HG02642 (cell line): Measurements from ENCODE around the gene CNEP1R1.
"Not testable (repeated sequence)": the region's sequence is repeated elsewhere in the genome, so short reads cannot be mapped to it uniquely, and the experiment has no call there.

Source experiments
- ATAC-seq: cut with Tn5 transposase; IDR thresholded peaks from one replicate; pipeline ENCODE4 v1.9.1; 2021; ENCODE audit warnings: mild to moderate bottlenecking; ENCODE audit not compliant: unreplicated experiment, poor library complexity

CNEP1R1 gene

DNA sequence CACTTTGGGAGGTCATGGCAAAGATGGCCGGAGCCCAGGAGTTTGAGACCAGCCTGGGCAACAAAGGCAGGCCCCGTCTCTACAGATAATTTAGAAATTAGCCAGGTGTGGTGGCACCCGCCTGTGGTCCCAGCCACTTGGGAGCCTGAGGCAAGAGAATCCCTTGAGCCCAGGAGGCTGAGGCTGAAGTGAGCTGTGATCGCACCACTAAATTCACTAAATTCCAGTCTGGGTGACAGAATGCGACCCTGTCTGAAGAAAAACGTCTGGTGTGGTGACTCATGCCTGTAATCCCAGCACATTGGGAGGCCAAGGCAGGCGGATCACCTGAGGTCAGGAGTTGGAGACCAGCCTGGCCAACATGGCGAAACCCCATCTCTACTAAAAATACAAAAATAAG is 10.8 kb upstream of the CNEP1R1 start:
- not testable (repeated sequence) for ATAC-seq

DNA sequence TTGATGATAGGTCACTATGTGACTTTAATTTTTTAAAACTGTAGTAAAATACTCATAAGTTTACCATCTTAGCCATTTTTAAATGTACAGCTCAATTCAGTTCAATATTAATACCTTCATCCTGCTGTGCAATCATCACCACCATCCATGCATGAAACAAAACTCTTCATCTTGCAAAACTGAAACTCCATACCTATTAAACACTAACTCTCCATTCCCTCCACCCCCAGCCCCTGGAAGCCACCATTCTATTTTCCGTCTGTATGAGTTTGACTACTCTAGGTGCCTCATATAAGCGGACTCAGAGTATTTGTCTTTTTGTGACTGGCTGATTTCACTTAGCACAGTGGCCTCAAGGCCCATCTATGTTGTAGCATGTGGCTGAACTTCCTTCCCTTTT is 9.4 kb upstream of the CNEP1R1 start:
- no peak for ATAC-seq

DNA sequence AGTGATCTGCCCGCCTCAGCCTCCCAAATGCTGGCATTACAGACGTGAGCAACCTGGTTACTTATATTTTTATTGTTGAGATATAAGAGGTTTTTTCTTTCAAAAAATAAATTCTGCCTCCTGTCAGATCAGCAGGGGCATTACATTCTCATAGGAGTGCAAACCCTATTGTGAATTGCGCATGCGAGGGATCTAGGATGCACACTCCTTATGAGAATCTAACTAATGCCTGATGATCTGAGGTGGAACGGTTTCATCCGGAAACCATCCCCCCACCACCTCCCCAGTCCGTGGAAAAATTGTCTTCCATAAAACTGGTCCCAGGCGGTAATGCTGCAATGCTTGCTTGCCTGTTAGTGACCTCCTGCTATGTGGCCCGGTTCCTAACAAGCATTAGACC is 7.5 kb upstream of the CNEP1R1 start:
- ATAC-seq = no peak

DNA sequence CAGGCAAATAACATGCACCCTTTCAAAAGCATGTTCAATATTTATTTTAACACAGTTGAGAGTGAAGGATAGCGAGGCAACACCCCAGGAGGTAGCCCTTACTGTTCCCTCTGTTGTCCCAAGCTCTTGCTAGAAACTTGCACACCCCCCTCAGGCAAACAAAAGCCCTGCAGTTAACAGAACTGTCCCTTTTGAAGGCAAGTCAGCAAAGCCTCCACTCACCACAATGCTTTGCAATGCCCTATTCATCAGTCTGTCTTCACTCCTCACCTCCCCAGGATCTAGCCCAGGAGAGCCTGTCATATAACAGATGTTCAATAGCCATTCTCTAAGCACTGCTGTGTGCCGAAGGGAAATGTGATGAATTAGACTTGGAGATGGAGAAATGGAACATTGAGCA is 3.5 kb upstream of the CNEP1R1 start:
- ATAC-seq = no peak

DNA sequence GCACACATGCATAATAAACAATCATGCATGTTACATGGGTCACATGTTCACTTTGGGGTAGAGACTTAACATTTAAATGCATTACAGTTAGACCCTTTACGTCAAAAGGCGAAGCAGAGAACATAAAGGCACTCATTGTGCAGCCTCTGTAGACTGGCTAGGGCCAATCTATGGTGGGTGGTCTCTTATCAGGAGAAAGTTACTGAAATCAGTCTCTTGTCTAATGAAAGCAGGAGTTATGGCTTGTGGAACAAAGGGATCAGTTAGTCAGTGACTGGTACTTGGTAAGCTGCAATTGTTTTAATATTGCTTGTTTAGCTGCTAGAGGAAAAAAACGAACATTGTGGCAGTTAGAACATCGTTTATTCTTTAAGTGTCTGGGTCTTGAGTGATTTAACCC is 1.4 kb upstream of the CNEP1R1 start:
- no peak for ATAC-seq

DNA sequence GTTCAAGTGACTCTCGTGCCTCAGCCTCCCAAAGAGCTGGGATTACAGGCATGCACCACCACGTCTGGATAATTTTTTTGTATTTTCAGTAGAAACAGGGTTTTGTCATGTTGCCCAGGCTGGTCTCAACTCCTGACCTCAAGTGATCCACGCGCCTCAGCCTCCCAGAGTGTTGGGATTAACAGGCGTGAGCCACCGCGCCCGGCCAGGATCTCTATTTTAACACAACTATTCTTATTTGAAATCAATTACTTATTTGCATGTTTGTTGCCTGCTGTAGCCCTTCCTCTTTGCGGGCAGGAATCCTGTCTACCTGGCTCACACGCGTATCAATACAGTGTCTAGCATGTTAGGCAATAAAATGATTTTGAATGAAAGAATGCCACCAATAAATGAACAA is 818 bp upstream of the CNEP1R1 start:
- no peak for ATAC-seq

DNA sequence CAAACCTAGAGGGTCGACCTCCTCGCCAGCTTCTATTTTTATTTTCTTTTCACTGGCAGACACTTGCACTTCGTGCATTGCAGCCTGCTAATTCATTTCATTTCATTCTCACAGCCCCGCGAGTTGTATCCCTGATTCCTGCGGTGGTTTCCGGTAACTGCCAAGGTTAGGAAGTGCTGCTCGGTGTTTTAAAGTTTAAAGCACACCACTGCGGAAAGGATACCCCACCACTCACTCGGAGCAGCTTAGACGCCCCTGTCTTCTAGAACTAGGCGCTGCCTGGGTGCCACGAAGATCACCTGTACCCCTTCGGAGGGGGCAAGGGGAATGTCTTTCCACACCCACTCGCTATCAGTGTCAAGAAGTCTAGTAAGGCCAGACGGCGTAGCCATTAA is 509 bp downstream of the CNEP1R1 start:
- ATAC-seq = peak; percentile 7

DNA sequence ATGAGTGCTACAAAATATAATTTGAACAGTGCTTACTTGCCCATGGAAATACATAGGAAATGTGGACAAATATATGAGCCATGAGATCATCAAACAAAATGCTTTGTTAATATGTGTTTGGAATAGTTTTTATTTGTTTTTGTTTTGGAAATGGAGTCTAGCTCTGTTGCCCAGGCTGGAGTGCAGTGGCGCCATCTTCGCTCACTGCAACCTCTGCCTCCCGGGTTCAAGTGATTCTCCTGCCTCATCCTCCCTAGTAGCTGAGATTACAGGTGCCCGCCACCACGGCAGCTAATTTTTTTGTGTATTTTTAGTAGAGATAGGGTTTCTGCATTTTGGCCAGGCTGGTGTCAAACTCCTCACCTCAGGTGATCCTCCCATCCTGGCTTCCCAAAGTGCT is 2.8 kb downstream of the CNEP1R1 start:
- ATAC-seq = no peak

DNA sequence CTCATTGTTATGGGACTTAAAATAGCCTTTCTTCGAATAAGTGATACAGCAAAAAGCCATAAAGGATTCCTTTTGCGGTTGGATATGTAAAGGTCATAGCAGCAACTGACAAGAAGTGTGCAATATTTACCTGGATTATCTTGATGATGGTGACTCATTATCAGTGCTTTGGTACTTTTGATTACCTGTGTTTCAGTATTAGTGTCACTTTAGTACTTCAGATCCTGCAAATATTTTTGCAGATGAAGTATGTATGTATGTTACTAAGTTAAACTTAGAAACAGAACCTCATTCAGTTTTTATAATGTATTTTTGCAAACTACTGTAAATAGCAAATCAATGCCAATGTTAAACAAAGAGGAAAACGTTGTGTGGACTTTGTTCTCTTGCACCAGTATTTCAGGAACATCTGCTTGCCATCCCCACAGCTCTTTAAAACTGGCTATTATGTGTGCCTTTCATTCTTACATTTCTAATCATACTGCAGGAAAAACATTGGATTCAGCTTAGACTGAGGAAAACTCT is 10.5 kb downstream of the CNEP1R1 start:
- ATAC-seq = no peak

DNA sequence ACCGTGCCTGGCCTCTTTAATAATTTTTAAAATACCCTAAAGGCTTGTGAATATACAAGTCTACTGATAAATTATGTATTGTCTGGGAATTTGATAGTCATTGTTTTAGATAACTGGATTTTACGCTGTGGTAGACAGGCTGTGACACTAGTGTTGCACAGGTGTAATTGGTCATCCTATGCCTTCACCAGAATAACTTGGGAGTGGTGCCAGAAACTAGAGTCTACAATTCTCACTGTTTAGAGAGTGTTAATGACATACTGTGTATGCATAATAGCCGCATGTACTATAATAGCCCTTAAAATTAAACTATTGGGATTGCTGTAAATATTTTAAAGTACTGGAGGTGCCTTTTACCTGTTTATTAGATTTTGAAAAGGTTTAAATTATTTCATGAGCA is 11.4 kb downstream of the CNEP1R1 start:
- no peak for ATAC-seq

DNA sequence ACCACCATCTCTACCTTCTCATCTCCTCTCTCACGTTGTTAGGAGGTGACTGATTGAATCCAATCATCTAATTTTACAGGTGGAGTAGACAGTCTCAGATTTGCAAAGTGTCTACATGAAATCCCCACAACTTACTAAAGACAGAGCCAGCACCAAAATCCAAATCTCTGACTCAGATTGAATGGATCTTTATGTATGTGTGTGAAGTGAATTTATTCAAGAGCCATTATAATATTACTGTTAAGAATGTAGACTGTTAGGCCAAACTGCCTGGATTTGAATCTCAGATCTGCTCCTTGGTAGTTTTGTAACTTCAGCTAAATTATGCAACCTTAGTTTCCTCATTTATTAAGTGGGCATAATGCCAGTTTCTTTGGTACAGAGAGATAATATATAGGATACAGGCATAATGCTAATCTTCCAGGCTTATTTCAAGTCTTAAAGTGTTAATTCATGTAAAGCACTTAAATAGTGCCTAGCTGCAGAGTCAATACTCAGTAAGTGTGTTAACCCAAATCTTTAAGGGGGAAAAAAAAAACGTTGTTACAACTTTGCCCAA is 12.7 kb downstream of the CNEP1R1 start:
- ATAC-seq = no peak

DNA sequence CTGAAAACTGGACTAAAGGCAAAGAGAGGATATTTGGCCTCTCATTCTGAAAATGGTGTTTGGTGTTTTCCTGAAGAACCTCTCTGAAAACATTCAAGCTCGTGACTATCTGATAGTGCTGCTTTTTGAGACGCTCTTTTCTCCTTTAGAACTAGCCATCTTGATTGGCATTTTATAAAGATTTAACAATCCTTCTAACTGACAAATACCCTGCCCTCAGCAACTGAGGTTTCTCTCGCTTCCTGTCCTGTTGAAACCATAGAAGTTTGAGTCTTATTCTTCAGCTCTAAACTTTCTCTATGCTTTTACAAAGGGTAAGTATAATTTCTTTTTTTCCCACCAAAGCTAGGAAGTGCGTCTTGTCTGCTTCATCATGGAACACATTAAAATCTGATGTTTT is 13.3 kb downstream of the CNEP1R1 start:
- ATAC-seq = no peak

DNA sequence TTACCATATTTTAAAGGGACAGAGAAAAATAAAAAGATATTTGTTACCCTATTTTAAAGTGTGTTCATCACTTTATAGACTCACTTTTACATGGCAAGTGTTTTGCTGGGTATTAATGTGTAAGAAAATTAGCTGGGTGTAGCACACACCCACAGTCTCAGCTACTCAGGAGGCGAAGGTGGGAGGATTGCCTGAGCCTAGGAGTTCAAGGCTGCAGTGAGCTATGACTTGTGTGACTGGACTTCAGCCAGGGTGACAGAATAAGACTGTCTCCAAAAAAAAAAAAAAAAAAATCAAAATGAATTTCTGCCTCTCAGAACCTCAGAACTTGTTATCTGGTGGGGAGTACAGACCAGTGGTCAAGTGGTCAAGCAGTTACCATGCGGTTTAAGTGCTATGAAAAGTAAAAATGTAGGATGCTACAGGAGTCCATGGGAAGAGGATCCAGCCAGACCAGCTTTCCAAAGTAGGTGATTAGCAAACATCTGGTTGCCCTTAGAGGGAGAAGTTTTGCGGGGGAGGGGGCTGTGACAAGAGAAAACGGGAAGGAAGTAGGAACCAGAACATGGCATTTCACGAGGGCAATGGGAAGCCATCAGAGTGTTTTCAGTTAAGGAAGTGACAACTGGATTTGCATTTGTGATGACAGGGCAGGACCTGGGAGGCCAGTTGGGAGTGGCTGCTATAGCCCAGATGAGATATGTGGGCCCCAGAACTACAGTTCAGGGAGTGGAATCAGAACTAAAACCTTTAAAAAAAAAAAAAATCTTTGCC is 13.9 kb downstream of the CNEP1R1 start:
- no peak for ATAC-seq

DNA sequence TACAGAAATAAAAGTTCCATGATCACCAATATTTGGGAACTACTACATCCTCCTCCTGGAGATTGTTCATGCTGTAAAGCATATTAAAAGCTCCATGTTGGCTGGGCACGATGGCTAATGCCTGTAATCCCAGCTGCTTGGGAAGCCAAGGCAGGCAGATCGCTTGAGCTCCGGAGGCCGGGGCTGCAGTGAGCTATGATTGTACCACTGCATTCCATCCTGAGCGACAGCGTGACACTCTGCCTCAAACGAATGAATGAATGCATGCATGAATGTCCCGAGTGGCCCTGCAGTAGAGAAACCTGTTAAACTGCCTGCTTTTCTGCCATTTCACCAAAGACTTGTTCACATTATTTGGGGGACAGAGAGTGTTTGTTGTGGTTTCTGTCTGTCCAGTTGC is 15.0 kb downstream of the CNEP1R1 start:
- no peak for ATAC-seq

DNA sequence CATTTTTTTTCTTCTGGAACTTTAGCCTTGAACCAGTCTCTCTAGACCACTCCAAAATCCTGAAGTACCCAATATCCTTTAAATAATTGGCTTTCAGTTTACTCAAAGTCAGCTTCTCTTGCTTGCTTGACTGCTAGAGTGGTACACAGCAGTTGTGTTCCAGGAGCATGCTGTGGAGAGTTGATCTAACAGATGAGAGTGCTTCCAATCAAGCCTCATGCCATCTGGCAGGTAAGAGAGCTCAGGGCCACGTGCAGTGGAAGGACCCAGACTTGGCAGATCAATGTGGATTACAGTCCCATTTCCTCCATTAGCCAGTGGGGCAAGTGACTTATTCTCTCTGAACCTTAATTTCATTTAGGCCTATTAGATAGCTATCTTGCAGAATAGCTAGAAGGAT is 15.7 kb downstream of the CNEP1R1 start:
- ATAC-seq = no peak

DNA sequence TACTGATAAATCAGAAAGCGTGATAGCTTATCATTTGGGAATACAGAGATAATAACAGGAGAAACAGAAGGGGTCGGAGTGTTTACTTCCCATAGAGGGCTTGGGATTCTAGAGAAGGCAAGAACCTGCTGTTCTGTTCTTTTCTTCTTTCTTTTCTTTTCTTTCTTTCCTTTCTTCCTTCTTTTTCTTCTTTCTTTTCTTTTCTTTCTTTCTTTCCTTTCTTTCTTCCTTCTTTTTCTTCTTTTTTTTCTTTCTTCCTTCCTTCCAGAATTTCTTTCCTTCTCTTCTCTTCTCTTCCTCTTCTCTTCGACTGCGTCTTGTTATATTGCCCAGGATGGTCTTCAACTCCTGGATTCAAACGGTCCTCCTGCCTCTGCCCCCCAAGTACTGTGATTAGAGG is 18.3 kb downstream of the CNEP1R1 start:
- ATAC-seq = no peak

DNA sequence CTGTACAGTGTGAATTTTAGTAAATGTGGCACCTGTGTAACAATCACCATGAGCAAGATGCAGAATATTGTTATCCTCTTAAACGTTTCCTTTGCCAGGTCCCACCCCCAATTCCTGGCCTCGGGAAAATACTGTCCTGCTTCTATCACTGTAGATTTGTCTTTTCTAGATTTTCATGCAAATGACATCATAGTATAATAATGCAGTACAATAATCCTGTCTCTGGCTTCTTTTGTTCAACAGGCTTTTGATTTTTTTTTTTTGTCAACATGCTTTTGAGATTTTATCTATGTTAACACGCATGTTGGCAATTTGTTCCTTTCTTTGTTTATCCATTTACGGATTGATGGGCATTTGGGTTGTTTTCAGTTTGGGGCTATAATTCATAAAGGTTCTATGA is 20.4 kb downstream of the CNEP1R1 start:
- ATAC-seq = no peak

DNA sequence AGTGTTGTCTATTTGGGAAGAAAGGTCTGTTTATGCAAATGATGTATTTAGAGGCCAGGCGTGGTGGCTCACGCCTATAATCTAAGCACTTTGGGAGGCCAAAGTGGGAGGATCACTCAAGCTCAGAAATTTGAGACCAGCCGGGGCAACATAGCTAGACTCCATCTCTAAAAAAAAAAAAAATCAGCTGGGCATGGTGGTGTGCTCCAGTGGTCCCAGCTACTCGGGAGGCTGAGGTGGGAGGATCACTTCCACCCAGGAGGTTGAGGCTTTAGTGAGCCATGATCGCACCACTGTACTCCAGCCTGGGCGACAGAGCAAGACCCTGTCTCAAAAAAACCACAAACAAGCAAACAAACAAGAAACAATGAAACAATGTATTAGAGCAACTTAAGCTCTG is 21.8 kb downstream of the CNEP1R1 start:
- ATAC-seq = no peak

DNA sequence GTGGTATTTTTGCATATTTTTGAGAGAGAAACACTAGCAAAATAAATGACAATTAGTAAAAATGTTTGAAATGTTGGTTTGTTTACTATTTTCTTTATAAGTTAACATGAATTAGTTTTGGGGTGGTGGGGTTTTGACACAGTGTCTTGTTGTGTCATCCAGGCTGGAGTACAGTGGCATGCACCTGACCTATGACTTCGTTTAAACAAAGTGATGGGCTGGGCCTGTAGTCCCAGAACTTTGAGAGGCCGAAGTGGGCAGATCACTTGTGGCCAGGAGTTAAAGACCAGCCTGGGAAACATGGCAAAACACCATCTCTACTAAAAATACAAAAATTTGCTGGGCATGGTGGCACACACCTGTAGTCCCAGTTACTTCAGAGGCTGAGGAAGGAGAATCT is 22.8 kb downstream of the CNEP1R1 start:
- no peak for ATAC-seq

DNA sequence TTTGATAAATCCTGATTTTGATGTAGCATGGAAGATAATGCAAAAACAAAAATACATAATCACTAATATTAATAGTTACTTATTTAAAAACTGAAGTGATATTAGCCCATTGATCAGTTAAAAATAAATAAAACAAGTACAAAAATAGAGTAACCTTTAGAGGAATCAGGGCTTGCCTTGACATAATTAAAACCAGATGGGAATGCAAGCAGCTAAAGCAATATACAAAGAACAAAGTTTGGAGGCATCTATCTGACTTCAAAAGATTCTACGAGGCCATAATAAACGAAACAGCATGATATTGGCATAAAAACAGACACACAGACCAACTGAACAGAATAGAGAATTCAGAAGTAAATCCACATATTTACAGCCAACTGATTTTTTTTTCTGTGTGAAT is 25.8 kb downstream of the CNEP1R1 start:
- ATAC-seq = no peak

DNA sequence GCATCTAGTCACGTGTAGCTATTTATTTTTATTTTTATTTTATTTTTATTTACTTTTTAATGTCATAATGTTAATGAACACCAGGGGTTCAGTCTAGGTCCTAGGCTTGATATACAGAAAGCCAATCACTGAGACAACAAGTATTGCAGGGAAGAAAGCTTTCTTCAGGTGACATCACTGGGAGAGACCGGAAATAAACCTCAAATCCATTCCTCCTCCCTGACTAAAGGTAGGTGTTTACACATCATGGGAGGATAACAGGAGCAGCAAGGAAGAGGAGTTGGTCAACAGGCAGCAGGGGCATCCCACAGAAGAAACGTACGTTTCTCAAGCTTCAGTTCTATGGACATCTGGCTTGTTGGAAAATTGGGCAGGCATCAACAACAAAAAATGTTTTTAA is 31.2 kb downstream of the CNEP1R1 start:
- ATAC-seq = no peak

DNA sequence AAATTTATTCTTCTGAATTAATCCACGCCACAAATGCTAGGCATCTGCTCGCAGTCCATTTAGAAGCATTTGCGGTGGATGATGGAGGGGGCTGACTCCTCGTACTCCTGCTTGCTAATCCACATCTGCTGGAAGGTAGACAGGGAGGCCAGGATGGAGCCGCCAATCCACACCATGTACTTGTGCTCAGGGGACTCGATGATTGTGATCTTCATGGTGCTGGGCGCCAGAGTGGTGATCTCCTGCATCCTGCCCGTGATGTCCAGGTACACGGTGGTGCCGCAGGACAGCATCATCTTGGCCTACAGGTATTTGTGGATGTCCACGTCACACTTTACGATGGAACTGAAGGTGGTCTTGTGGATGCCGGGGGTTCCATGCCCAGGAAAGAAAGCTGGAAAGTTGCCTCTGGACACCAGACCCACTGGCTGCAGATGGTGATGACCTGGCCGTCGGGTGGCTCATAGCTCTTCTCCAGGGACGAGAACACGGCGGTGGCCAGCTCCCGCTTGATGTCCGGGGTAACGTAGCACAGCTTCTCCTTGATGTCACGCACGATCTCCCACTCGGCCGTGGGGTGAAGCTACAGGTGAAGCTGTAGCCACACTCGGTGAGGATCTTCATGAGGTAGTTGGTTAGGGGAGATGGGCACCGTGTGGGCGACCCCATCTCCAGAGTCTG is 33.2 kb downstream of the CNEP1R1 start:
- no peak for ATAC-seq
